Skin epidermis (tissue), 12 donors: ENCODE data around the gene PPP1R3C.

Source experiments
- H3K27ac ChIP-seq, 21 experiments: fragments of 200-600 bp; sonication (generic) in 11 of 21; one replicate each; pipeline ENCODE4 v1.5.0; 2020; ENCODE audit warnings: mild to moderate bottlenecking in 3 of 21, inconsistent platforms in 2 of 21, moderate library complexity in 2 of 21
- H3K4me3 ChIP-seq, 7 experiments: fragments of 200-600 bp; sonication (generic) in 2 of 7; one replicate each; pipeline ENCODE4 v1.5.0; 2020; ENCODE audit warnings: inconsistent platforms in 2 of 7, mild to moderate bottlenecking in 2 of 7, moderate library complexity in 1 of 7

Gene PPP1R3C

DNA sequence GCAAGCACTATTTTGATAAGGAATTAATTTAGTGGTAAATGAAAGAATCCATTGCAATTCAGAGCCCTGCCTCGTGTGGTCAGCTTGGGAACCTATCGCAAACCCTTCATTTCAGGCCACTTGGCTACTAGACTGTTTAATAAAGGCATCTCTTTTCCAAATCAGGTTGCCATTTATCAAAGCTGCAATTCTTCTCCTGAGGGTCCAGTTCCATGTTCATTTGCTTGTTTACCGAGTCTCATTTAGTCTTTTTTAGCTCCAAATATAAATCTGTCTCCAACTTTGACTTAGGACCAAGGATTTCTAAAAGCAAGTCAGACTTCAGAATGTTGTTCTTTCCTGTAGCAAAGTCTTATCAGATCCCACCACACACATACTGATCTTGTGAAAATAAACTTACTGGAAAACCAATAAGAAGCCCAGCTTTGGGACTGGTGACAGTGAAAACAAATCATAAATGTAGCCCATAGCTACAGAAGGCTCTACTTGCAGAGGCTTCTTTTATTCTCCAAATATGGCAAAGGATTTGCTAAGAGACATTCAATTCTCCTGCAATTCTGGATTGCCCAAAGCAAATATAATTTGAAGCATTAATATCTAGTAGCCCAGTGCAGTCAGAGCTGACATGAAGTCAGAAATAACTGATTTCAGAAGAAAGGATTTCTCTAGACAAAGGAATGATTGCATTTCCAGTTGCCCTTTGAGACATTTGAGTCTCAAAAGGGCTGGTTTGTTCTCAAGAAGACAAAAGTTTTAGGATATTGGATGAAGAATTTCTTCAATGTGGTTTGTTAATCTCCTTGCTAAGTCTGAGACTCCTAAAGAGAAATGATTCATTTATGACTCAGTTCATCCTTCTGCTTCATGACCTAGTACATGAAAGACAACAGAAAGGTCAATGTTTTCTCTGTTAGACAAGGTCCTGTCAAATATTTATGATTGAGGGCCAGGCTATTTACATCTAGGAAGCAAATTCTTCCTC, 28.0 kb downstream of the PPP1R3C start:
- no peak overlapping the region for H3K4me3 ChIP-seq
- peak overlapping the region in 5 of 21 experiments; percentile 4 to 48 (median 32) for H3K27ac ChIP-seq

- H3K27ac ChIP-seq, result peak overlapping the region in 2 of 21 experiments; percentile 4 to 32
- no peak overlapping the region for H3K4me3 ChIP-seq
Observed at GRCh38 chr10:91603931-91604331, 28.9 kb downstream of the PPP1R3C start.

- Histone ChIP-seq H3K4me3 (no peak overlapping the region), H3K27ac (peak overlapping the region in 4 of 21 experiments; percentile 3 to 36 (median 26))
Observed at GRCh38 chr10:91602868-91603568, 29.9 kb downstream of the PPP1R3C start.

GRCh38 chr10:91602449-91602848, 30.4 kb downstream of the PPP1R3C start:
- no peak overlapping the region for H3K4me3 ChIP-seq
- H3K27ac ChIP-seq, result no peak overlapping the region

- H3K27ac ChIP-seq, result no peak overlapping the region
- no peak overlapping the region for H3K4me3 ChIP-seq
Observed at GRCh38 chr10:91601212-91601611, 31.7 kb downstream of the PPP1R3C start.

DNA sequence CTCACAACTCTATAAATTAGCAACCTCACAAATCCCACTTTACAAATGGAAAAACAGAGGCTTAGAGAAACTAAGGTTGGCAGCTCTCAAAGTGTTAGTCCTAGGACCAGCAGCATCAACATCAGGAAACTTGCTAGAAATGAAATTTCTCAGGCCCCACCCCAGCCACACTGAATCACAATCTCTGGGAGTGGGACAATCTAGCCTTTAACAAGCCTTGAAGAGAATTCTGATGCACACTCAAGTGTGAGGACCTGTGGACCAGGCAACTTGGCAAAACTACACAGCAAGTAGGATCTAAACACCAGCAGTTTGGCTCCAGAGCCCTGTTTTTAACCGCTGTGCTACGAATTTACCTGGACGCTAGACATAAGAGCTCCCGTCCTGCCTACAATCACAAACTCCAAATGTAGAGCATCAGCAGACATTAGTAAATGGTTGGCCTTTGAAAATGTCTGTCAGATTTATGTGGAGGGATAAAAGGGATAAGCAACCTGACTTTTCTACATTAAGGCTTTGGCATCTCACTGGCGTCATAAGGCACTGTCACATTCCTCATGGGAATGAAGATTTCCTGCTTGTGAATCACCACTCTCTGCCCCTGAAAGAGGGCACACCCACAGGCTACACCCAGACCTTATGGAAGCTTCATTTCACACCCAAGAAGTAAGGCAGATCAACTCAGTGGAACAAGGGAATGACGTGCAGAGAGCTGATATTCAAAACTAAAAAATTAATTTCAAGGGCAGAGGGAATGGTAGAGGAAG, 34.5 kb downstream of the PPP1R3C start:
- Histone ChIP-seq H3K4me3 (no peak overlapping the region), H3K27ac (peak overlapping the region in 13 of 21 experiments; percentile 1 to 79 (median 27))

- Histone ChIP-seq H3K27ac (peak overlapping the region in 12 of 21 experiments; percentile 14 to 79 (median 40)), H3K4me3 (no peak overlapping the region)
Observed at GRCh38 chr10:91597197-91597881, 35.5 kb downstream of the PPP1R3C start.

DNA sequence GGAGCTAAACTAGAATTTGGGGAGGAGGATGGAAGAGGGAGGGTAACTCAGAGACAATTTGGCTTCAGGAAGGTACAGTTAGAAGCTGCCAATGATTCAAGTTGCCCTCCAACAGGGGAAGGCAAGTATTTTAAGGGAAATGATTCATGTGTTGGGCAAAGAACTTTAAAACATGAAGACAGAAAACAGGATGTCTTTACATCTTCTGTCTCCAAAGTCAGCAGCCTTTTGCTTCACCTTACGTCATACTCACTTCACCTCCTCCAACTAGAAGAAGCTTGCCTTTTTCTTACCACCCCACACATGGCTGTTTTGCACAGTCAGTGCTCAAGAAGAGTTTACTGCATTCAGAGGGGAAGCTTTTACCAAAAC, 36.1 kb downstream of the PPP1R3C start:
- H3K4me3 ChIP-seq, result no peak overlapping the region
- peak overlapping the region in 9 of 21 experiments; percentile 15 to 79 (median 38) for H3K27ac ChIP-seq

DNA sequence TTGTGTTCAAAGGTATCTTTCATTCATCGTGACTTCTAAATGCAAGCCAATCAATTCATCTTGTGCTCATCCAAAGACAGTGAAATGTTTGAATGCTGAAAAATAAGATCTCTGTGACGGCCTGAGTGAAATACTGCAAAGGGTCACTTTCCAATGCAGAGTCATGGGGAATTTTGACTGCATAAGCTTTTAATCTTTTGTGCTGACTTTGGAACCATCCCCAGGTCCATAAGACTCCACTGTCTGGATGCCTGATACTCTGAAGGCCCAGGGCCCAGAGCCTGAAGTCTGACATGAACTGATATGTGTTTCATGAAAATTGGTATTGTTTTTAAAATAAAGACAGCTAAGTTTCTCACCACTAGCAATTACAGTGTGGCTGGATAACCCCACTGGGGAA, 39.0 kb downstream of the PPP1R3C start:
- Histone ChIP-seq H3K4me3 (no peak overlapping the region), H3K27ac (peak overlapping the region in 2 of 21 experiments; percentile 13 to 71)

DNA sequence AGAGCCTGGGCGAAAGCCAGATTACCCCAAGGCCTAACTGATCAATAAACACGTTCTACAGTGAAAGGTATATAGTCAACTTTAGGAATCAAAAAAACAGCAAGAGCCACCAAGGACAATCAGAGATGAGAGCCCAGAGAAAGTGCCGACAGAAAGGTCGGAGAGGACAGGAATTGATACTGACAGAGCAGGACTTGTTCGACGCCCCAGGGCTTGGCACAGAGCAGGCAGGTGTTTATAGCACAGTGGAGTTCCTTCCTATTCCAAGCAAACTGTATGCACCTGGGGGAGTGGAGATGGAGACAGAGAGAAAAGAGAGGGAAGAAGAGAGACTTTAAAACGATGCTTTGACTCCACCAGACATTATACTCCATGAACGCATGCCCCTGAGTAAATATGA, 39.5 kb downstream of the PPP1R3C start:
- H3K4me3 ChIP-seq, result no peak overlapping the region
- H3K27ac ChIP-seq, result peak overlapping the region in 4 of 21 experiments; percentile 69 to 86 (median 72)

DNA sequence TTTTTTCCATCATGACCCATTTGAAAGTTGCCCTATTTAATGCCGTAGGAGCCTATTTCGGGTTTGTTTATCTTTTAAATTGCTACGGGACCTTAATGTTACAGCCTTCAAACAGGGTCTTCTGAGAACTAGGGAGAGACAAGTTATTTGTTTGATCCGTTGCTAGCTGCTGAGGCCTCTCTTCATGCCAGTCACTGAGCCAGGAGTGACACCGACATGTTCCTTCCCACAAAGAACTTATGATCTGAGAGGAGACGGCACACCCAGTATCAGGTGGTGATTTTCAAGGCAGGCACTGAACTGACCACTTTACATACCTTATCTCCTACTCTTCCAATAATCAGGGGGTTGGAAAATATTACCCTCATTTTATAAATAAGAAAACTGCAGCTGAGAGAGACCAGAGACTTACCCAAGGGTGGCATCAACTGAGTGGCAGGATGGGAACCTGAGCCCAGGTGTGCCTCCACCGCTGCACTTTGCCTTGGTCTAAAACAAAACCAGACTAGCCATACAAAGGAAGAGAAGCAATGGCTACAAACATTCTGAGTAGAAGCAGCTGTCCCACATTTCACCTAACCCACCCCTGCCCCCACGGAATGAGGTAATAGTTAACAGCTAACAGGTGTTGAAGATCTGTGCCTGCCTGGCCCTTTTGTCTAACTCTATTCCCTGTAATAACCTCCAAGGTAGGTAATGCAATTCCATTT, 40.5 kb downstream of the PPP1R3C start:
- Histone ChIP-seq H3K4me3 (no peak overlapping the region), H3K27ac (peak overlapping the region in 16 of 21 experiments; percentile 13 to 86 (median 66))

- Histone ChIP-seq H3K27ac (peak overlapping the region in 20 of 21 experiments; percentile 9 to 86 (median 68)), H3K4me3 (no peak overlapping the region)
Observed at GRCh38 chr10:91591797-91592174, 41.1 kb downstream of the PPP1R3C start.

- Histone ChIP-seq H3K27ac (peak overlapping the region in 20 of 21 experiments; percentile 9 to 86 (median 70)), H3K4me3 (no peak overlapping the region)
Observed at GRCh38 chr10:91590904-91591796, 41.7 kb downstream of the PPP1R3C start.

GRCh38 chr10:91590142-91590903, 42.5 kb downstream of the PPP1R3C start:
- Histone ChIP-seq H3K27ac (peak overlapping the region in 18 of 21 experiments; percentile 27 to 86 (median 70)), H3K4me3 (no peak overlapping the region)

- Histone ChIP-seq H3K27ac (peak overlapping the region in 12 of 21 experiments; percentile 27 to 86 (median 64)), H3K4me3 (no peak overlapping the region)
Observed at GRCh38 chr10:91589658-91590035, 43.2 kb downstream of the PPP1R3C start.

- peak overlapping the region in 12 of 21 experiments; percentile 21 to 86 (median 64) for H3K27ac ChIP-seq
Observed at GRCh38 chr10:91589015-91589657, 43.7 kb downstream of the PPP1R3C start.

More at GRCh38 chr10:91589015-91589657, 43.7 kb downstream of the PPP1R3C start:
- no peak overlapping the region for H3K4me3 ChIP-seq
